Smooth muscle cell (in vitro differentiated cells): ENCODE measurements around the gene ZSWIM6. TPM values are rescaled to one million over a fixed set of nuclear protein-coding genes. Genes with fewer than 3 reads are reported as not detected.

Source experiments
- DNase-seq: peaks from one replicate; lab custom pipeline; 2025; ENCODE audit not compliant: unreplicated experiment; lab: John Stamatoyannopoulos, UW
- H2AFZ ChIP-seq: fragments of 200-600 bp; sonication (generic); 2 replicates; pipeline ENCODE4 v1.6.0; 2016; ENCODE audit warnings: antibody characterized with exemption, low read depth, mild to moderate bottlenecking
- H3F3A ChIP-seq: fragments of 200-600 bp; sonication (generic); 2 replicates; pipeline ENCODE4 v1.6.0; 2017; ENCODE audit warnings: antibody characterized with exemption, low read depth
- H3K27ac ChIP-seq: fragments of 200-600 bp; sonication (generic); 2 replicates; pipeline ENCODE4 v1.5.1; 2016; ENCODE audit warnings: low read depth, mild to moderate bottlenecking
- H3K27me3 ChIP-seq: fragments of 200-600 bp; sonication (generic); 2 replicates; pipeline ENCODE4 v1.6.1; 2016; ENCODE audit warnings: low read depth, mild to moderate bottlenecking
- H3K36me3 ChIP-seq: fragments of 200-600 bp; sonication (generic); 2 replicates; pipeline ENCODE4 v1.5.1; 2016; ENCODE audit warnings: low read depth
- H3K4me1 ChIP-seq: fragments of 200-600 bp; sonication (generic); 2 replicates; pipeline ENCODE4 v1.5.1; 2016; ENCODE audit warnings: low read depth
- H3K4me2 ChIP-seq: fragments of 200-600 bp; sonication (generic); 2 replicates; pipeline ENCODE4 v1.6.0; 2016; ENCODE audit warnings: mild to moderate bottlenecking
- H3K4me3 ChIP-seq: fragments of 200-600 bp; sonication (generic); 2 replicates; pipeline ENCODE4 v1.5.1; 2016; ENCODE audit warnings: mild to moderate bottlenecking
- H3K79me2 ChIP-seq: fragments of 200-600 bp; sonication (generic); 2 replicates; pipeline ENCODE4 v1.6.0; 2016; ENCODE audit warnings: low read depth, mild to moderate bottlenecking
- H3K9ac ChIP-seq: fragments of 200-600 bp; sonication (generic); 2 replicates; pipeline ENCODE4 v1.6.0; 2016; ENCODE audit warnings: low read depth
- H3K9me3 ChIP-seq: fragments of 200-600 bp; sonication (generic); replicated peaks from 2 replicates; pipeline ENCODE4 v1.5.1; 2016; ENCODE audit warnings: low read depth
- H4K20me1 ChIP-seq: fragments of 200-600 bp; sonication (generic); 2 replicates; pipeline ENCODE4 v1.6.0; 2016; ENCODE audit warnings: low read depth
- WGBS: methylation state at CpG from one replicate; pipeline ENCODE4 v1.1.7; 2016; ENCODE audit warnings: low lambda C conversion rate; 5-methylcytosine and 5-hydroxymethylcytosine counted together
- polyA plus RNA-seq: library from polyadenylated mRNA; unstranded; fragments of >200 nt; fragmentation: Nextera tagmentation; extraction: Ambion mirVana; gene quantifications from 2 replicates; pipeline ENCODE4 v1.2.1, GENCODE V29; 2016
- total RNA-seq: library from RNA; depleted of rRNA; stranded (reverse); fragments of >200 nt; gene quantifications from 2 replicates; pipeline ENCODE4 v1.2.3, GENCODE V29; 2014
- TF ChIP-seq, protein P1 (sequence below): fragments of 200-600 bp; sonication (generic); IDR thresholded peaks from 2 replicates; pipeline ENCODE4 v1.5.1; 2017; ENCODE audit warnings: borderline replicate concordance, mild to moderate bottlenecking, antibody characterized with exemption; ENCODE audit not compliant: insufficient read depth, poor library complexity, severe bottlenecking

ZSWIM6 gene
- total and polyA plus RNA-seq, 2 experiments from 2014 or later = 9.1 to 25.5 TPM

DNA sequence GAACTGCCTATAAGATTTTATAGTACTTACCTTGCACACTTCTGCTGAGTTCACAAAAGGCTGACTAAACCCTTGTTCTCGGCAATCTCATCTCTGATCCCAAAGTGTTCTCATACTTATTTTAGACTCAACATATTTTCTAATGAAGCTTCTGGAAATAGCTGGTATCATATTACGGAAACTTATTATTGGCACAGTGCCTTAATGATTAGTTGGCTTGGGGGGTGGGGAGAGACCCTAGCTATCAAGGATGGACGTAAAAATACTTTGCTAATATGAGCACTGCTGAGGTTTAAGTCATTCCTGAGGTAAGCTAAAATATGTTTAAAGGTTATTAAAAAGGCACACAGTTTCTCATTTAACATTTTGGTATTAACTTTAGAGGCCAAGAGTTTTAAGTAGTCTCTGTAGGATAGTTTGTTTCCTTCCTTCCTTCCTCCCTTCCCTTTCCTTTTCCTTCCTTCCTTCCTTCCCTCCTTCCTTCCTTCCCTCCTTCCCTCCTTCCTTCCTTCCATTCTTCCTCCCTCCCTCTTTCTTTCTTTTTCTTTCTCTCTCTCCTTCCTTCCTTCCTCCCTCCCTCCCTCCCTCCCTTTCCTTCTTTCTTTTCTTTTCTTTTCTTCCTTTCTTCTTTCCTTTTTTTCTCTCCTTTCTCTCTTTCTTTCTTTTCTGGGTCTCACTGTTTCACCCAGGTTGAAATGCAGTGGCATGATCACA, 31.5 kb downstream of the ZSWIM6 start:
- Histone ChIP-seq H3K4me2 (no peak overlapping the region), H2AFZ (no peak overlapping the region), H4K20me1 (peaks cover 100% of the 10 kb centered on the region), H3K9ac (no peak overlapping the region), H3F3A (no peaks in the 10 kb centered on the region), H3K9me3 (no peaks in the 10 kb centered on the region), H3K27me3 (no peaks in the 10 kb centered on the region), H3K4me3 (no peak overlapping the region), H3K36me3 (no peaks in the 10 kb centered on the region), H3K4me1 (peaks cover 13% of the 10 kb centered on the region), H3K27ac (no peak overlapping the region), H3K79me2 (peaks cover 90% of the 10 kb centered on the region)
- 88% methylated on average over 3 of the region's 3 CpGs for WGBS
- no peak for DNase-seq
- TF ChIP-seq, protein P1, sequence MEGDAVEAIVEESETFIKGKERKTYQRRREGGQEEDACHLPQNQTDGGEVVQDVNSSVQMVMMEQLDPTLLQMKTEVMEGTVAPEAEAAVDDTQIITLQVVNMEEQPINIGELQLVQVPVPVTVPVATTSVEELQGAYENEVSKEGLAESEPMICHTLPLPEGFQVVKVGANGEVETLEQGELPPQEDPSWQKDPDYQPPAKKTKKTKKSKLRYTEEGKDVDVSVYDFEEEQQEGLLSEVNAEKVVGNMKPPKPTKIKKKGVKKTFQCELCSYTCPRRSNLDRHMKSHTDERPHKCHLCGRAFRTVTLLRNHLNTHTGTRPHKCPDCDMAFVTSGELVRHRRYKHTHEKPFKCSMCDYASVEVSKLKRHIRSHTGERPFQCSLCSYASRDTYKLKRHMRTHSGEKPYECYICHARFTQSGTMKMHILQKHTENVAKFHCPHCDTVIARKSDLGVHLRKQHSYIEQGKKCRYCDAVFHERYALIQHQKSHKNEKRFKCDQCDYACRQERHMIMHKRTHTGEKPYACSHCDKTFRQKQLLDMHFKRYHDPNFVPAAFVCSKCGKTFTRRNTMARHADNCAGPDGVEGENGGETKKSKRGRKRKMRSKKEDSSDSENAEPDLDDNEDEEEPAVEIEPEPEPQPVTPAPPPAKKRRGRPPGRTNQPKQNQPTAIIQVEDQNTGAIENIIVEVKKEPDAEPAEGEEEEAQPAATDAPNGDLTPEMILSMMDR = no peak

DNA sequence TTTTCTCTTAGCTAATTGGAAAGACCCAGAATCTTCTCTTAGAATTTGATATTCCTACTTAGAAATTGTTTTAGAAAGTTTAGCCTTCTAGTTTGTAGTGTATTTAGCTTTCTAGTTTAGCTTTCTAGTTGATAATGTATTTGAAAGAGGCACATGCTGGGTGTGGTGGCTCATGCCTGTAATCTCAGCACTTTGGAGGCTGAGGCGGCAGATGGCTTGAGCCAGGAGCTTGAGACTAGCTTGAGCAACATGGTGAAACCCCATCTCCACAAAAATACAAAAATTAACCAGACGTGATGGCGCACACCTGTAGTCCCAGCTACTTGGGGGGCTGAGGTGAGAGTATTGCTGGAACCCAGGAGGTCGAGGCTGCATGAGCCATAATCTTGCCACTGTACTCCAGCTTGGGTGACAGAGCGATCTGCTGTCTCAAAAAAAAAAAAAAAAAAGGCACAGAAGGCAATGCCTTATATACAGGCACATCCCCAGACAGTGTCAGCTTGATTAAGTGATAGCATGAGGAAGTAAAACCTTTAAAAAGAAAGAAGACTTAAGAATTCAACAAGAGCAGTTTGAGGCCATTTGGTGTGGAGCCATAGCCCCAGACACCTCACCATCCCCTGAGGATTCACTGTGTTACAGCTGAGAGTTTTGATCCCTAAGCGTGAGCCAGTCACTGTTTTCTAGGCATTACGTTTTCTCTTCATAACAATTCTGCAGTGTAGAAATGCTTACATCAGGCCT, 34.6 kb downstream of the ZSWIM6 start:
- H3K27ac ChIP-seq = no peak overlapping the region
- H3K4me3 ChIP-seq = no peak overlapping the region
- peaks cover 7% of the 10 kb centered on the region for H3K4me1 ChIP-seq
- H3K36me3 ChIP-seq = no peaks in the 10 kb centered on the region
- no peak overlapping the region for H2AFZ ChIP-seq
- no peaks in the 10 kb centered on the region for H3F3A ChIP-seq
- WGBS = 93% methylated on average over 7 of the region's 7 CpGs
- peaks cover 89% of the 10 kb centered on the region for H3K79me2 ChIP-seq
- TF ChIP-seq, protein P1 = no peak
- no peak overlapping the region for H3K4me2 ChIP-seq
- no peak for DNase-seq
- no peaks in the 10 kb centered on the region for H3K9me3 ChIP-seq
- H3K9ac ChIP-seq = no peak overlapping the region
- no peaks in the 10 kb centered on the region for H3K27me3 ChIP-seq
- H4K20me1 ChIP-seq = peaks cover 100% of the 10 kb centered on the region

DNA sequence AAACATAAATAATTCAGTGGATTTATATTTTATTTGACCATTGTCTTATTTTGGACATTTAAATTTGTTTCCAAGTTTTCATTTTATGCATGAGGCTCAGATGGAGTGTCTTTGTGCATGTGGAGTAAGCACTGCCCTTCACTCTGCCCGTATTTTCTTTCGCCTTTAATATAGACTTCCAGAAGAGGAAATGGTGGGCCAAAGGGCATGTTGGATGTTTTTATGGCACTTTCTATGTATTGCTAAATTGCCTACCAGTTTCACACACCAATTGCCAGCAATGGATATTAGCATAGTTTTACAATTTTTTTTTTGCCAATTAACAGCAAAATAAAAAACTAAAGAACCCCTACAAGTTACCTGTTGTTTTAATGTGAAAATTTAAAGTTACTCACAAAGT, 38.4 kb downstream of the ZSWIM6 start:
- no peak overlapping the region for H3K4me3 ChIP-seq
- DNase-seq = no peak
- no peak overlapping the region for H2AFZ ChIP-seq
- peaks cover 91% of the 10 kb centered on the region for H4K20me1 ChIP-seq
- no peaks in the 10 kb centered on the region for H3K36me3 ChIP-seq
- H3K27ac ChIP-seq = no peak overlapping the region
- TF ChIP-seq, protein P1 = no peak
- H3K4me1 ChIP-seq = peaks cover 5% of the 10 kb centered on the region
- H3K79me2 ChIP-seq = peaks cover 86% of the 10 kb centered on the region
- H3K4me2 ChIP-seq = no peak overlapping the region
- no peaks in the 10 kb centered on the region for H3K9me3 ChIP-seq
- 97% methylated on average over 2 of the region's 2 CpGs for WGBS
- H3K9ac ChIP-seq = no peak overlapping the region
- H3K27me3 ChIP-seq = no peaks in the 10 kb centered on the region
- H3F3A ChIP-seq = no peaks in the 10 kb centered on the region
